ENCODE data around the gene MRGPRX4.

DNA sequence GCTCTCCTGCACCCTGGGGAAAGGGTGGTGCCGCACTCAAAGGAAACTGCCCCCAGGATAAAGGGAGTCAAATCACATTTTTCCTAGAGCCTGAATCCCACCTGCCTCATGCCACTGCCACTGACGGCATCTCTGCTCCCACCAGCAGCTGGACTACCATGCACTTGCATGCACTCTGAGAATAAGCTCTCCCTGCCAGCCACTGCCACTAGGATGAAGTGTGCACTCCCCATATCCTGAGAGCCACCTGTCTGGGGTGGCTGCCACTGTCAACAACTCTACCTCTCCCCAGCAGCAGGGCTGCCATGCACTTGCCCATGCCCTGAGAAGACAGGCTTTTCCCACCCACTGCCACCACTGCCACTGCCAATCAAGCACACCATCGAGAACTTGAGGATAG, 31.6 kb downstream of the MRGPRX4 start:
- TF ChIP-seq, protein P1, sequence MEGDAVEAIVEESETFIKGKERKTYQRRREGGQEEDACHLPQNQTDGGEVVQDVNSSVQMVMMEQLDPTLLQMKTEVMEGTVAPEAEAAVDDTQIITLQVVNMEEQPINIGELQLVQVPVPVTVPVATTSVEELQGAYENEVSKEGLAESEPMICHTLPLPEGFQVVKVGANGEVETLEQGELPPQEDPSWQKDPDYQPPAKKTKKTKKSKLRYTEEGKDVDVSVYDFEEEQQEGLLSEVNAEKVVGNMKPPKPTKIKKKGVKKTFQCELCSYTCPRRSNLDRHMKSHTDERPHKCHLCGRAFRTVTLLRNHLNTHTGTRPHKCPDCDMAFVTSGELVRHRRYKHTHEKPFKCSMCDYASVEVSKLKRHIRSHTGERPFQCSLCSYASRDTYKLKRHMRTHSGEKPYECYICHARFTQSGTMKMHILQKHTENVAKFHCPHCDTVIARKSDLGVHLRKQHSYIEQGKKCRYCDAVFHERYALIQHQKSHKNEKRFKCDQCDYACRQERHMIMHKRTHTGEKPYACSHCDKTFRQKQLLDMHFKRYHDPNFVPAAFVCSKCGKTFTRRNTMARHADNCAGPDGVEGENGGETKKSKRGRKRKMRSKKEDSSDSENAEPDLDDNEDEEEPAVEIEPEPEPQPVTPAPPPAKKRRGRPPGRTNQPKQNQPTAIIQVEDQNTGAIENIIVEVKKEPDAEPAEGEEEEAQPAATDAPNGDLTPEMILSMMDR (IDR thresholded peaks at IDR 0.05; ENCODE audit: insufficient read depth, low read depth, low read length): no peak
- no peak for TF ChIP-seq EZH2 (IDR thresholded peaks at IDR 0.05; ENCODE audit: insufficient read depth, low read length)

All from astrocyte (in vitro differentiated cells and primary cell).